Astrocyte (in vitro differentiated cells and primary cell): ENCODE results near the gene NUAK1. TPM values are rescaled to one million over a fixed set of nuclear protein-coding genes. Genes with fewer than 3 reads are reported as not detected.

ENCODE experiments used
- DNase-seq: peaks from one replicate; pipeline ENCODE4 v3.0.0-alpha.2; 2010; ENCODE audit warnings: low read depth
- FAIRE-seq: peaks from 2 replicates; lab custom pipeline; 2011; peaks lifted over from hg19 to GRCh38; lab: Jason Lieb, UNC
- H2AFZ ChIP-seq: 2 replicates; pipeline ENCODE4 v1.6.0; 2012; ENCODE audit warnings: low read depth, low read length, inconsistent platforms
- H3K27ac ChIP-seq: 2 replicates; pipeline ENCODE4 v1.5.1; 2011; ENCODE audit warnings: low read depth, low read length, inconsistent platforms
- H3K27me3 ChIP-seq: 2 replicates; pipeline ENCODE4 v1.6.0; 2011; ENCODE audit warnings: low read length, inconsistent platforms; ENCODE audit not compliant: insufficient read depth
- H3K36me3 ChIP-seq: 2 replicates; pipeline ENCODE4 v1.5.1; 2011; ENCODE audit warnings: low read length, inconsistent platforms; ENCODE audit not compliant: insufficient read depth
- H3K4me1 ChIP-seq: 2 replicates; pipeline ENCODE4 v1.5.1; 2011; ENCODE audit warnings: low read length, inconsistent platforms; ENCODE audit not compliant: insufficient read depth
- H3K4me2 ChIP-seq: 2 replicates; pipeline ENCODE4 v1.6.0; 2012; ENCODE audit warnings: low read length, inconsistent platforms
- H3K4me3 ChIP-seq: 2 replicates; pipeline ENCODE4 v1.5.1; 2011; ENCODE audit warnings: low read depth, mild to moderate bottlenecking, low read length, inconsistent platforms; ENCODE audit not compliant: insufficient read depth
- H3K79me2 ChIP-seq: 2 replicates; pipeline ENCODE4 v1.6.0; 2012; ENCODE audit warnings: mild to moderate bottlenecking, low read length, inconsistent platforms; ENCODE audit not compliant: insufficient read depth
- H3K9ac ChIP-seq: 2 replicates; pipeline ENCODE4 v1.6.0; 2012; ENCODE audit warnings: mild to moderate bottlenecking, low read length, inconsistent platforms
- H3K9me3 ChIP-seq: 2 replicates; pipeline ENCODE4 v1.5.1; 2012; ENCODE audit warnings: low read depth, mild to moderate bottlenecking, low read length, inconsistent platforms; ENCODE audit not compliant: insufficient read depth
- H4K20me1 ChIP-seq: 2 replicates; pipeline ENCODE4 v1.6.0; 2012; ENCODE audit warnings: low read length, inconsistent platforms; ENCODE audit not compliant: insufficient read depth
- H3K27ac Mint-ChIP-seq: one replicate; pipeline ENCODE4 v1.8.0; 2021; ENCODE audit warnings: mild to moderate bottlenecking, mixed read lengths; ENCODE audit not compliant: unreplicated experiment
- H3K27me3 Mint-ChIP-seq: one replicate; pipeline ENCODE4 v1.8.0; 2021; ENCODE audit warnings: low read depth, mixed read lengths; ENCODE audit not compliant: unreplicated experiment
- H3K36me3 Mint-ChIP-seq: one replicate; pipeline ENCODE4 v1.8.0; 2021; ENCODE audit warnings: low read depth, mixed read lengths; ENCODE audit not compliant: unreplicated experiment
- H3K4me1 Mint-ChIP-seq: one replicate; pipeline ENCODE4 v1.8.0; 2021; ENCODE audit warnings: low read depth, mixed read lengths; ENCODE audit not compliant: unreplicated experiment
- H3K4me3 Mint-ChIP-seq: one replicate; pipeline ENCODE4 v1.8.0; 2021; ENCODE audit warnings: mild to moderate bottlenecking, moderate library complexity, mixed read lengths; ENCODE audit not compliant: unreplicated experiment
- H3K9me3 Mint-ChIP-seq: one replicate; pipeline ENCODE4 v1.8.0; 2021; ENCODE audit warnings: mild to moderate bottlenecking, mixed read lengths; ENCODE audit not compliant: unreplicated experiment
- EZH2 ChIP-seq: IDR thresholded peaks from 2 replicates; pipeline ENCODE4 v1.6.1; 2012; ENCODE audit warnings: mild to moderate bottlenecking, low read length, inconsistent platforms; ENCODE audit not compliant: insufficient read depth
- total RNA-seq: library from RNA; stranded (reverse); gene quantifications from 2 replicates; pipeline ENCODE4 v1.2.1, GENCODE V29; 2021
- TF ChIP-seq, protein P1 (sequence below): IDR thresholded peaks from 2 replicates; pipeline ENCODE4 v1.5.1; 2011; ENCODE audit warnings: low read depth, mild to moderate bottlenecking, inconsistent platforms, low read length, moderate library complexity; ENCODE audit not compliant: insufficient read depth

NUAK1 gene
- total RNA-seq, 1 donor from 2014 or later = 94.0 TPM

DNA sequence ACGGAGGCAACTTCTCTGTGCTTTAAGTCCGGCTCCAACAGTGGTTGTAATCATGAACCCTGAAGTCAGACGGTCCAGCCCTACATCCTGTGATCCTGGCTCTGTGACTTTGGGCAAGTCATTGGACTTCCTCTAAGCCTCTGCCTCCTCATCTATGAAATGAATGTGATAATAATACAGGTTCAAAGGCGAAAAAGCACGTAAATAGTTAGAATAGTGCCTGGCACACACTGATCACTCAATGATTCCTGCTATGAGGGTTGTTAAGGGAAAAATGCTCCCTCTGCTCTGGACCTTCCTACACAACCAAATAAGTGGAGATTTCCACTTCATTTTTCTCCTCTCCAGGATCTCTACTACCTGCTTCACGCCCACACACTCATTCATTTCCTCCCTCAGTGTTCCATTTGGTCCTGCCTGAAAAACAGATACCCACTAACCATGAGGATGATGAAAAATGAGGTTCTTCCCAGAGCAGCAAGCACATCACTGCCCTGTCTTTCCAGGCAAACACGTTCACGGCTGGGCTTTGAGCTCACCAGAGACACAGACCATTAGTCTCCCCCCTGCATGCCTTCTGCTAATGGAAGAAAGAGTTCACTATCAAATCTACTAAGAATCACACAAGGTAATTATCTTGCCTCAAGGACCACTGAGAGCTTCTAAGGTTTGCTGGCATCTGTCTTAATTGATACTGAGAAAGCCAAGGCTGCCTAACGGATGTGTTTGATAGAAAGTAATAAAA, 13.2 kb downstream of the NUAK1 start:
- Mint-ChIP-seq H3K27me3 (no peaks in the 10 kb centered on the region), H3K4me1 (peaks cover 70% of the 10 kb centered on the region), H3K27ac (peak overlapping the region; percentile 73), H3K36me3 (peaks cover 11% of the 10 kb centered on the region), H3K4me3 (peak overlapping the region; percentile 40), H3K9me3 (no peaks in the 10 kb centered on the region)
- Histone ChIP-seq H2AFZ (no peak overlapping the region), H3K9ac (no peak overlapping the region), H3K4me2 (no peak overlapping the region), H3K9me3 (no peaks in the 10 kb centered on the region), H3K27ac (no peak overlapping the region), H3K79me2 (peaks cover 99% of the 10 kb centered on the region), H3K27me3 (no peaks in the 10 kb centered on the region), H3K4me3 (no peak overlapping the region), H3K36me3 (no peaks in the 10 kb centered on the region), H4K20me1 (peaks cover 95% of the 10 kb centered on the region), H3K4me1 (peaks cover 12% of the 10 kb centered on the region)
- no peak for FAIRE-seq
- DNase-seq = no peak
- TF ChIP-seq EZH2 = no peak
- TF ChIP-seq, protein P1, sequence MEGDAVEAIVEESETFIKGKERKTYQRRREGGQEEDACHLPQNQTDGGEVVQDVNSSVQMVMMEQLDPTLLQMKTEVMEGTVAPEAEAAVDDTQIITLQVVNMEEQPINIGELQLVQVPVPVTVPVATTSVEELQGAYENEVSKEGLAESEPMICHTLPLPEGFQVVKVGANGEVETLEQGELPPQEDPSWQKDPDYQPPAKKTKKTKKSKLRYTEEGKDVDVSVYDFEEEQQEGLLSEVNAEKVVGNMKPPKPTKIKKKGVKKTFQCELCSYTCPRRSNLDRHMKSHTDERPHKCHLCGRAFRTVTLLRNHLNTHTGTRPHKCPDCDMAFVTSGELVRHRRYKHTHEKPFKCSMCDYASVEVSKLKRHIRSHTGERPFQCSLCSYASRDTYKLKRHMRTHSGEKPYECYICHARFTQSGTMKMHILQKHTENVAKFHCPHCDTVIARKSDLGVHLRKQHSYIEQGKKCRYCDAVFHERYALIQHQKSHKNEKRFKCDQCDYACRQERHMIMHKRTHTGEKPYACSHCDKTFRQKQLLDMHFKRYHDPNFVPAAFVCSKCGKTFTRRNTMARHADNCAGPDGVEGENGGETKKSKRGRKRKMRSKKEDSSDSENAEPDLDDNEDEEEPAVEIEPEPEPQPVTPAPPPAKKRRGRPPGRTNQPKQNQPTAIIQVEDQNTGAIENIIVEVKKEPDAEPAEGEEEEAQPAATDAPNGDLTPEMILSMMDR = no peak

DNA sequence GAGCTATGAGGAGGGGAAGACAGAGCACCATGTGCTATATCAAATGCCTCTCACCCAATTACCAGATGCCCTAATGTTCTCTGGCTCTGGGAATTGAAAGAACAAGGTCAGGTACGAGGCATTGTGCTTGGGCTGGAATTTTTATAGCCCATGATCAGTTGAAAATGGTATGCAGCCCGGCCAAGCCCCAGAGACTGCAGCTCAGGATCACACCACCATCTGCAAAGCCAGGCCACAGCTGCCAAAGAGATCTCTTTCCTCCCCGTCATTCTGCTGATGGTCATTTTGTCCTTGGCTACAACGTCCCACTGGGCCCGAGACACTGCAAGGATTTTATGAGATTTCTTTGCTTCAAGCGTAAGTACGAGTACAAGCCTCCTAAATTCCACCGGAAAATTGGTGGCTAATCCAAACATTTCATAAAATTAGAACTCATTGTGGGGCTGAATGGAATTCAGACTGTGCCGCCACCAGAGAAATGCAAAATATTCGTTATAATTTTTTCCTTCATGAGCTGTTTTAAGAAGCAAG, 15.1 kb downstream of the NUAK1 start:
- no peak overlapping the region for H2AFZ ChIP-seq
- no peaks in the 10 kb centered on the region for H3K27me3 Mint-ChIP-seq
- peaks cover 12% of the 10 kb centered on the region for H3K4me1 ChIP-seq
- H3K36me3 ChIP-seq = no peaks in the 10 kb centered on the region
- FAIRE-seq (peak; percentile 20), DNase-seq (no peak)
- peaks cover 96% of the 10 kb centered on the region for H4K20me1 ChIP-seq
- H3K36me3 Mint-ChIP-seq = peaks cover 10% of the 10 kb centered on the region
- no peak overlapping the region for H3K4me3 Mint-ChIP-seq
- H3K79me2 ChIP-seq = peaks cover 99% of the 10 kb centered on the region
- H3K9me3 ChIP-seq = no peaks in the 10 kb centered on the region
- TF ChIP-seq, protein P1 = no peak
- TF ChIP-seq EZH2 = no peak
- H3K9me3 Mint-ChIP-seq = no peaks in the 10 kb centered on the region
- no peak overlapping the region for H3K27ac ChIP-seq
- no peak overlapping the region for H3K9ac ChIP-seq
- H3K4me3 ChIP-seq = no peak overlapping the region
- no peaks in the 10 kb centered on the region for H3K27me3 ChIP-seq
- no peak overlapping the region for H3K4me2 ChIP-seq
- H3K27ac Mint-ChIP-seq = no peak overlapping the region
- peaks cover 67% of the 10 kb centered on the region for H3K4me1 Mint-ChIP-seq

DNA sequence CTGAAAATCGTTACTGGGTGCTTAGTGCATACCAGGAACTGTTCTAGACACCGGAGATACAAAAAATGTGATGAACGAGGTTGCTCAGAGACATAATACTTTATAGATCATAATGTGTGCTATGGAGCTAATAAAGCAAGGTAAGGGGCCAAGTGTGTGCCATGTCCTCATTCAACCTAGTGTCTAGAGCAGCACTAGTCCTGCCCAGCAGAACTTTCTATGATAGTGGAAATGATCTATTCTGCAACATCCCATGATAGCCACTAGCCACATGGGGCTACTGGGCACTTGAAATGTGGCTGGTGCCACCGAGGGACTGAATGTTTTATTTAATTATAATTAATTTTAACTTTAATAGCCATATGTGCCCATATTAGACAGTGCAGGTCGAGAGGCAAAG, 15.6 kb downstream of the NUAK1 start:
- peaks cover 67% of the 10 kb centered on the region for H3K4me1 Mint-ChIP-seq
- no peak for TF ChIP-seq EZH2
- TF ChIP-seq, protein P1 = no peak
- peaks cover 12% of the 10 kb centered on the region for H3K4me1 ChIP-seq
- no peak overlapping the region for H3K4me3 ChIP-seq
- H3K9ac ChIP-seq = no peak overlapping the region
- no peaks in the 10 kb centered on the region for H3K9me3 ChIP-seq
- H3K27ac ChIP-seq = no peak overlapping the region
- no peak overlapping the region for H3K27ac Mint-ChIP-seq
- H3K9me3 Mint-ChIP-seq = no peaks in the 10 kb centered on the region
- H4K20me1 ChIP-seq = peaks cover 96% of the 10 kb centered on the region
- no peaks in the 10 kb centered on the region for H3K27me3 Mint-ChIP-seq
- peaks cover 7% of the 10 kb centered on the region for H3K36me3 Mint-ChIP-seq
- H3K27me3 ChIP-seq = no peaks in the 10 kb centered on the region
- H2AFZ ChIP-seq = no peak overlapping the region
- FAIRE-seq (no peak), DNase-seq (no peak)
- no peak overlapping the region for H3K4me2 ChIP-seq
- H3K4me3 Mint-ChIP-seq = no peak overlapping the region
- H3K36me3 ChIP-seq = no peaks in the 10 kb centered on the region
- peaks cover 99% of the 10 kb centered on the region for H3K79me2 ChIP-seq
